Measurements from ENCODE around the gene XYLT2.

Gene XYLT2

GRCh38 chr17:50339381-50339780 is 6.5 kb upstream of the XYLT2 start:
- DNase-seq (ENCODE audit: extremely low read depth, low read depth): no peak
- TF ChIP-seq CTCF (IDR thresholded peaks at IDR 0.05; ENCODE audit: low read depth, low read length, missing control alignments): no peak
- H3K4me3 ChIP-seq (replicated peaks; ENCODE audit: low read depth, low read length): no peak overlapping the region

GRCh38 chr17:50344731-50345365 is 1.1 kb upstream of the XYLT2 start:
- DNase-seq (ENCODE audit: extremely low read depth, low read depth): no peak
- no peak overlapping the region; the same call in 1 of the 2 replicates for H3K4me3 ChIP-seq (replicated peaks; ENCODE audit: low read depth, low read length)
- TF ChIP-seq CTCF (IDR thresholded peaks at IDR 0.05; ENCODE audit: low read depth, low read length, missing control alignments): no peak

GRCh38 chr17:50346313-50347116 is 589 bp downstream of the XYLT2 start:
- peak overlapping the region; percentile 77 for H3K4me3 ChIP-seq (replicated peaks; ENCODE audit: low read depth, low read length)
- TF ChIP-seq CTCF (IDR thresholded peaks at IDR 0.05; ENCODE audit: low read depth, low read length, missing control alignments): no peak
- no peak for DNase-seq (ENCODE audit: extremely low read depth, low read depth)

GRCh38 chr17:50347117-50347893 is 1.4 kb downstream of the XYLT2 start:
- peak overlapping the region; percentile 77 for H3K4me3 ChIP-seq (replicated peaks; ENCODE audit: low read depth, low read length)
- no peak for TF ChIP-seq CTCF (IDR thresholded peaks at IDR 0.05; ENCODE audit: low read depth, low read length, missing control alignments)
- DNase-seq (ENCODE audit: extremely low read depth, low read depth): no peak

- TF ChIP-seq CTCF (IDR thresholded peaks at IDR 0.05; ENCODE audit: low read depth, low read length, missing control alignments): no peak
- peak overlapping the region; percentile 77 for H3K4me3 ChIP-seq (replicated peaks; ENCODE audit: low read depth, low read length)
- no peak for DNase-seq (ENCODE audit: extremely low read depth, low read depth)
Observed at GRCh38 chr17:50347894-50348291, 2.0 kb downstream of the XYLT2 start.

GRCh38 chr17:50348522-50349242 is 2.8 kb downstream of the XYLT2 start:
- DNase-seq (ENCODE audit: extremely low read depth, low read depth): no peak
- no peak overlapping the region for H3K4me3 ChIP-seq (replicated peaks; ENCODE audit: low read depth, low read length)
- no peak for TF ChIP-seq CTCF (IDR thresholded peaks at IDR 0.05; ENCODE audit: low read depth, low read length, missing control alignments)

Data from HFF-Myc (cell line).